K562 (cell line): Measurements from ENCODE around the gene FAAH. TPM values are rescaled to one million over a fixed set of nuclear protein-coding genes. Genes with fewer than 3 reads are reported as not detected.

ENCODE experiments used
- ATF1 ChIP-seq, 2 experiments: fragments of 450-650 bp in 1 of 2; IDR thresholded peaks; 2 replicates each; pipeline ENCODE4 v1.6.1; 2016; ENCODE audit warnings: missing compliant biosample characterization in 1 of 2, missing genetic modification characterization in 1 of 2
- ATF7 ChIP-seq: fragments of 450-650 bp; IDR thresholded peaks from 2 replicates; pipeline ENCODE4 v1.7.1; 2014; ENCODE audit warnings: mild to moderate bottlenecking, moderate library complexity
- CC2D1A ChIP-seq: fragments of 450-650 bp; IDR thresholded peaks from 2 replicates; pipeline ENCODE4 v1.6.1; 2017; ENCODE audit warnings: mild to moderate bottlenecking
- SMAD4 ChIP-seq: fragments of 250-450 bp; sonication (Bioruptor Pico); conservative IDR thresholded peaks from 2 replicates; pipeline ENCODE4 v1.8.0; 2021; ENCODE audit warnings: inconsistent platforms, mild to moderate bottlenecking, moderate library complexity
- ZBTB40 ChIP-seq, 2 experiments: fragments of 450-650 bp in 1 of 2; sonication (generic) in 1 of 2; formaldehyde crosslinking in 1 of 2; IDR thresholded peaks; 2 replicates each; pipeline versions ENCODE4 v1.7.1 to v1.9.0; 2016 to 2022; ENCODE audit warnings: inconsistent platforms in 1 of 2, mild to moderate bottlenecking in 1 of 2, missing genetic modification reagents in 1 of 2
- ZNF263 ChIP-seq: sonication (generic); formaldehyde crosslinking; IDR thresholded peaks from 2 replicates; pipeline ENCODE4 v1.8.0; 2022; ENCODE audit warnings: mild to moderate bottlenecking, missing genetic modification reagents, borderline replicate concordance
- ZNF780A ChIP-seq: fragments of 250-450 bp; sonication (Bioruptor Pico); IDR thresholded peaks from 2 replicates; pipeline ENCODE4 v1.5.0; 2021; ENCODE audit warnings: mild to moderate bottlenecking
- polyA plus RNA-seq, 8 experiments: library from polyadenylated mRNA; depleted of rRNA in 4 of 8; stranded (reverse) in 5 of 8; unstranded in 3 of 8; fragments of >200 nt; fragmentation: Nextera tagmentation in 2 of 8; fragmentation: Illumina TruSeq in 1 of 8; extraction: Ambion mirVana in 2 of 8; extraction: Trizol in 1 of 8; gene quantifications; 2 replicates each; pipeline versions ENCODE4 v1.2.1 to v1.2.3, GENCODE V29; 2011 to 2014; ENCODE audit warnings: inconsistent platforms in 1 of 8, missing spikeins in 1 of 8
- total RNA-seq, 7 experiments: library from RNA; depleted of rRNA in 6 of 7; stranded (reverse); fragments of >200 nt in 6 of 7; fragmentation: Illumina TruSeq in 2 of 7; extraction: Trizol in 2 of 7; gene quantifications; 2 replicates each; pipeline versions ENCODE4 v1.2.1 to v1.2.3, GENCODE V29; 2011 to 2021; ENCODE audit warnings: low replicate concordance in 1 of 7

The FAAH gene
- total and polyA plus RNA-seq, 9 of the 15 experiments (the other 6 are each of a cell fraction or from before 2014, with no cell fraction given): 0.06 to 1.1 (median 0.32) TPM

GRCh38 chr1:46401964-46402626 is 8.0 kb downstream of the FAAH start (continued):
- TF ChIP-seq ZBTB40 (IDR thresholded peaks at IDR 0.05): peak; percentile 38; the same call in 1 of the 2 replicates
- TF ChIP-seq ZBTB40 (CRISPR knock-in tag; IDR thresholded peaks at IDR 0.05): no peak
- 0 out of 2 replicates have a peak, but pooled peaks have one; percentile 6 for TF ChIP-seq SMAD4 (CRISPR knock-in tag)
- TF ChIP-seq CC2D1A: no peak
- TF ChIP-seq ZNF263 (CRISPR knock-in tag): 0 out of 2 replicates have a peak, but pooled peaks have one; percentile 13
- no peak for TF ChIP-seq ZNF780A
- TF ChIP-seq ATF7: 0 out of 2 replicates have a peak, but pooled peaks have one; percentile 26
- TF ChIP-seq ATF1 (CRISPR knock-in tag; IDR thresholded peaks at IDR 0.05): no peak
- TF ChIP-seq ATF1 (tag; IDR thresholded peaks at IDR 0.05): 0 out of 2 replicates have a peak, but pooled peaks have one; percentile 9
